VCaP (cell line): ENCODE results near the gene NFE2L2.

Experiments
- H3K27ac ChIP-seq: fragments of 450-650 bp; 2 replicates; pipeline ENCODE4 v1.5.1; 2017
- TF ChIP-seq, protein P1 (sequence below): fragments of 450-650 bp; conservative IDR thresholded peaks from 2 replicates; pipeline ENCODE4 v1.5.1; 2017; ENCODE audit warnings: mild to moderate bottlenecking, moderate library complexity

NFE2L2 gene

DNA sequence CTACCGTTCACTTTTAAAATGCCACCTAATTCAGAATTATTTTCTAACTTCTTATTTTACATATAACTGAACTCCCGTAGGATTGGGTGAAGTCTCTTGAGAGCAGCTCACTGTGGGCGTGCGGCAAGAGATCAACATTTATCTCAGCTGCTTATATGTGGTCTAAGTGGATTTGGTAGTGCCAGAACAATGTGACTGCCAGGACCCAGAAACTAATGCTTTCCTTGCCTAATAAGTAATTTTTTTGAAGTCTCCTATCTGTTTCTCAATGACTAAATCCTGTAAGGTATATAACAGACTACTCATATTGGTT is 11.2 kb upstream of the NFE2L2 start:
- H3K27ac ChIP-seq, result no peak overlapping the region

DNA sequence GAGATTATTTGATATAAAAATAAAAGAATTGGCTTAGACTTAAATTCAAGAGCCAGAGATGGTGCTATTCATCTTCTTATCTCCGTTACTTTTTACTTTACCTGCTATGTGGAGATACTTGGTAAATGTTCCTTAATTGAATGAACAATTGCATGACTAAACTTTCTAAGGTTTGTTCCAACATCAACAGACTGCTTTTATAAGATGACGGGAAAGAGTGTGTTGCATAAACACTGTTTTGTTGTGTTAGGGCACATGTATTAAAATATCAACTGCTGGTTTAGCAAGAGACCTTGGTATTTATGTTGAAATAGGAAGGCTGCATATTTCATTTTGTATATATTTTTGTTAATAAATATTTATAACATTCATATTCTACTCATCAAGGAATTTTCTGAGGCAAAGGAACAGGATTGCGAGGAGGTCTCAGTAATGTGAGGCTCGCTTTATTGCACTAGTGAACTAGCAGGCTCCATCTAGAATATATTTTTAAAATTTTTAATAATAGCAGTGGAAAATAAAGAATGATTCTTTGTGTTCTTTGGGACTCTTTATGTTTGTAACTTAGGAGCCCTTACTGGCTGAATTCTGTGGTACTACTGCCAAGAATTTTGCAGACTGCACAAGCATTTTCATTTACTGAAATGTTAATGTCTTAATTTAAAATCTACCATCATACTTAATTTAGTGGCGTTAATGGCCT is 10.7 kb upstream of the NFE2L2 start:
- TF ChIP-seq, protein P1, sequence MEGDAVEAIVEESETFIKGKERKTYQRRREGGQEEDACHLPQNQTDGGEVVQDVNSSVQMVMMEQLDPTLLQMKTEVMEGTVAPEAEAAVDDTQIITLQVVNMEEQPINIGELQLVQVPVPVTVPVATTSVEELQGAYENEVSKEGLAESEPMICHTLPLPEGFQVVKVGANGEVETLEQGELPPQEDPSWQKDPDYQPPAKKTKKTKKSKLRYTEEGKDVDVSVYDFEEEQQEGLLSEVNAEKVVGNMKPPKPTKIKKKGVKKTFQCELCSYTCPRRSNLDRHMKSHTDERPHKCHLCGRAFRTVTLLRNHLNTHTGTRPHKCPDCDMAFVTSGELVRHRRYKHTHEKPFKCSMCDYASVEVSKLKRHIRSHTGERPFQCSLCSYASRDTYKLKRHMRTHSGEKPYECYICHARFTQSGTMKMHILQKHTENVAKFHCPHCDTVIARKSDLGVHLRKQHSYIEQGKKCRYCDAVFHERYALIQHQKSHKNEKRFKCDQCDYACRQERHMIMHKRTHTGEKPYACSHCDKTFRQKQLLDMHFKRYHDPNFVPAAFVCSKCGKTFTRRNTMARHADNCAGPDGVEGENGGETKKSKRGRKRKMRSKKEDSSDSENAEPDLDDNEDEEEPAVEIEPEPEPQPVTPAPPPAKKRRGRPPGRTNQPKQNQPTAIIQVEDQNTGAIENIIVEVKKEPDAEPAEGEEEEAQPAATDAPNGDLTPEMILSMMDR, result no peak
- H3K27ac ChIP-seq, result no peak overlapping the region

More for the DNA sequence above, 11.2 kb upstream of the NFE2L2 start:
- TF ChIP-seq, protein P1, result no peak

DNA sequence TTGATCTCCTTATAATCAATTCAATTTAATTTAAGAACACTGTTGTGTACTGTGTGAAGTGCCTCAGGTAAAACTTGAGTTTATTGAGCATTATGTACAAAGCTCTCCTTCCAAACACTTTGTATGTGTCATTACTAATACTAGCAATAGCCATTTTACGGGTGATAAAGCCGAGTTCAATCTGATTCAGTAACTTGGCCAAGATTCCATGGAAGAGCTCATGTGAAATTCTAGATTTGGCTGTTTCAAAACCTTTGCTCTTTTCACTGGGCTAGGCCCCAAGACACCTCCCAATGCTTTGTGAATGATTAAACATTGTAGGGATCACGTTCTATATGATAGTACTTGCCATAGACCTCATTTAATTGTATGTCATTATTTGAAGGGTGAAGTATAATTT is 8.9 kb upstream of the NFE2L2 start:
- H3K27ac ChIP-seq, result no peak overlapping the region
- TF ChIP-seq, protein P1, result no peak

DNA sequence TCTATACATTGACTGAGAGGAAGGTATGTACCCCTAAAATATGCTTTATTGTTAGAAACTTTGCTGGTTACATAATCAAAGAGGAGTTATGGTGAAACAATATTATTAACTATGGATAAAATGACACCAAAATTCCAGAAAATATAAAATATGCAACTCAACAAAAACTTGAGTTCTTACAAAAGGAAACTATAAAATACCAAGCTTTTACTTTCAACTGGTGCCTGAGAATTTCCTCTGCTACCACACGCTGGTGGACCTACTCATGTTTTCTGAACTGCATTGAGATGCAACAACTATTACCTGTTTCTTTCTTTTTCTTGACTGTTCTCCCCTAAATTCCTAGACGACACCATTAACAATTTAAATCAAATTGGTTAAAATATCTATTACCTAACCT is 8.2 kb upstream of the NFE2L2 start:
- H3K27ac ChIP-seq, result no peak overlapping the region

DNA sequence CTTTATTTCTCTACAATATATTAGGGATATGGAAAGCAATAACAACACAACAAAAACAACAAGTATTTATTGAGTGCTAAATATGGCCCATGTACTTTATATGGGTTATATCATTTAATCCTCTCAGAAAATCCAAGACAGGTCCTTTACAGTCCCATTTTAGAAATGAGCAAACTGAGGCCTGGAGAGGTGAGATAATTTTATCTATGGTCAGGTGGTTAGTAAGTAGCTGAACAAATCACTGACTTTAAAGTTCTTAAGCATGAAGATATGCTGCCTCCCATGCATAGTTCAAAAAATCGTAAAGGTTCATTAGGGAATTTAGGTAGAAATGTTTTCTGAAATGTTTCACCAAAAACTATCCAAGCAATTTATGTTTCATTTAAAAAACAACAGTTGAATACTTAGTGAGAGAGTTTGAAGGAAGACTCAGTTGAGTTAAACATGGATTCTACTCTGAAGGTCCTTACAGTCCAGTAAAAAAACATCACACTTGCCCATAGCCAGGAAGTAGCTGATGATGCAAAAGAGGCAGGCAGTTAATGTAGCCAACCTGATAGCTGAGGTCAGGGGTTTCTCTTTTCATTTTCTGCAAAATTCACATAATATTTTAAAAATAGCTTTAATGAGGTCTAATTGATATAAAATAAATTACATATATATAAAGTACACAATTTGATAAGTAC is 7.6 kb upstream of the NFE2L2 start:
- TF ChIP-seq, protein P1, result no peak
- H3K27ac ChIP-seq, result no peak overlapping the region

More for the DNA sequence above, 8.2 kb upstream of the NFE2L2 start:
- TF ChIP-seq, protein P1, result no peak

DNA sequence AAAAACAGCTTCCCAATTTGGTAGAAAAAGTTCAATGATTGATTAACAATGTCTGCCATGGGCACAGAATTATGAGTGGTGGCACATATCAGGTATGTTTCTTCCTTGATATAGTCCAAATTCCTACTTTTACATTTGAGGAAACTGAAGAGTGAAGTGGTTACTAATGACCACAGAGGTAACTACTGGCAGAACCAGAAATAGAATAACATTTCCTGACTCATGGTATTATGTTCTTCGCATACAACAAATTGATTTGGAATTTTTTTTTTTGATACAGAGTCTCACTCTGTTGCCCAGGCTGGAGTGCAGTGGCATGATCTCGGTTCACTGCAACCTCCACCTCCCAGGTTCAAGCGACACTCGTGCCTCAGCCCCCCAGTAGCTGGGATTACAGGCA is 6.0 kb upstream of the NFE2L2 start:
- TF ChIP-seq, protein P1, result no peak
- no peak overlapping the region for H3K27ac ChIP-seq

DNA sequence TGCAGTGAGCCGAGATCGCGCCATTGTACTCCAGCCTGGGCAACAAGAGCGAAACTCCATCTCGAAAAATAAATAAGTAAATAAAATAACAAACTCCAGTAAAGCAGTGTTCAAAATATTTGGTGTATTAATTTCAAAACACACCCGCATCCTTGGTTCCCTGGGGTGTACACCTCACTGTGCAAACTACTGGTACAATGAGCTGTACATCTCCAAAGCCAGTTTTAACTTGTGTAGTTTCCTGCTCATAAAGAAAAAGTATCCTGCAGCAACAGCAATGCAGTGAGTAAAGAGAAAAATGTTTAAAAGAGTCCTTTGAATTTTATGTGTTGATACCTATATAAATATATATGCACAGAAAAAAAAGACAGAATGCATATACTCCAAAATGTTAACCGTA is 4.4 kb upstream of the NFE2L2 start:
- H3K27ac ChIP-seq, result no peak overlapping the region
- TF ChIP-seq, protein P1, result no peak
